HG03039 (cell line): ENCODE results near the gene RPL29.

Source experiments
- ATAC-seq: cut with Tn5 transposase; IDR thresholded peaks from one replicate; pipeline ENCODE4 v1.9.1; 2021; ENCODE audit warnings: mild to moderate bottlenecking, moderate library complexity; ENCODE audit not compliant: unreplicated experiment

RPL29 gene

DNA sequence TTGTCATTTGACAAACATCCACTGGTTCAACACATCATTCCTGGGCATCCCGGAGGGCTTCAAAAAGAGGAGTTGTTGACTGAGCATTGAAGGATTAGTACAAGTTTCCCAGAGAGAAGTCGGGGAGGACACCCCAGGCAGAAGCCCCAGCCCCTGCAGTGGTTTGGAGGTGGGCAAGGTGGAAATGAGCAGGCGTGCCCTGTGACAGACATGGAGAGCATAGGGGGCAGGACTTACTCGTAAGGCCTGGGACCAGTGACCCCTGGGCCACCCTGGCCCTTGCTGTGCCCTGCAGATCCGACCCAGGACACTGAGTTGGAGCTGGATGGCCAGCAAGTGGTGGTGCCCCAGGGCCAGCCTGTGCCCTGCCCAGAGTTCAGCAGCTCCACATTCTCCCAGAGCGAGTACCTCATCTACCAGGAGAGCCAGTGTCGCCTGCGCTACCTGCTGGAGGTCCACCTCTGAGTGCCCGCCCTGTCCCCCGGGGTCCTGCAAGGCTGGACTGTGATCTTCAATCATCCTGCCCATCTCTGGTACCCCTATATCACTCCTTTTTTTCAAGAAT, 47.6 kb downstream of the RPL29 start:
- ATAC-seq = no peak

DNA sequence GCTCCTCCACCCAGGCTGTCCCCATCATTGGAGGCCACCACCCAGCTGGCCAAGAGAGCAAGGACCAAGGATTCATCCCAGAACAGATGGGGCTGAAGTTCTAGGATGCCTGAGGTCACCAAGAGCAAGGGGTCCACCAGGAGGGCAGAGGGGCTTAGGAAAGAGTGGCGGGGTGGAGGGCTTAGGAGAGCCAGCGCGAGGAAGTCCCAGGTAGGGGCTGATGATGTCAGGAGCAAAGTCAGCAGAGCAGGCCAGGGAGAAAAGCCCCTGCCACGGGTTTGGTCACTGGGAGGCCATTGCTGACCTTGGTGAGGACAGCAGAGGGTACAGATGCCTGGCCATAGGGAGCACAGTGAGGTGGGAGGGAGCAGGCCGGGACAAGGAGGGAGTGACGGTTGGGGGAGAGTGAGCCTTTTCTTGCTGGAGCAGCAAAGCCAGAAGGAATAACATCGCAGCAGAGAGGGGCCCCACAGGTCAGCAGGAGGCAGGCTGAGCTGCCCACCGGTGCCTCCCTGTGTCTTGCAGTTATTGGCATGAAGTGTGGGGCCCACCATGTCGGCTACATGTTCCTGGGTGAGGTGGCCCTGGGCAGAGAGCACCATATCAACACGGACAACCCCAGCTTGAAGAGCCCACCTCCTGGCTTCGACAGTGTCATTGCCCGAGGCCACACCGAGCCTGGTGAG, 48.3 kb downstream of the RPL29 start:
- ATAC-seq = no peak

DNA sequence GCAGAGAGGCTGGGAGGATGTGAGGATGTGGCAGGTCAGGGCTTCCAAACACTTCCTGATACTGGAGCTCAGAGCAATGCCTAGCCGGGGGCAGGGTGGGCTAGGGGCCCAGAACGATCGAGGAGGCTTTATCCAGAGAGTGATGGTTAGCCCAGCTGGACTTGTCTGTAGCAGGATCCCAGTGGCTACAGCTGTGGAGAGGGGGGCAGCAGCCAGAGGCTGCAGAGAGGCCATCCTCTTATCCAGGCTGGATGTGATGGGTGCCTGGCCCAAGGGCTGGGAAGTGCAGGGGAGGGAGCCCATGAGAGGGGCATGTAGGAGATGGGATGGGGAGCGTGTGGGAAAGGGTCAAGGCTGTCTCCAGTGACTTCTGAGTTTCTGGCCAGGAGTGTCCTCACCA, 48.9 kb downstream of the RPL29 start:
- ATAC-seq = no peak

DNA sequence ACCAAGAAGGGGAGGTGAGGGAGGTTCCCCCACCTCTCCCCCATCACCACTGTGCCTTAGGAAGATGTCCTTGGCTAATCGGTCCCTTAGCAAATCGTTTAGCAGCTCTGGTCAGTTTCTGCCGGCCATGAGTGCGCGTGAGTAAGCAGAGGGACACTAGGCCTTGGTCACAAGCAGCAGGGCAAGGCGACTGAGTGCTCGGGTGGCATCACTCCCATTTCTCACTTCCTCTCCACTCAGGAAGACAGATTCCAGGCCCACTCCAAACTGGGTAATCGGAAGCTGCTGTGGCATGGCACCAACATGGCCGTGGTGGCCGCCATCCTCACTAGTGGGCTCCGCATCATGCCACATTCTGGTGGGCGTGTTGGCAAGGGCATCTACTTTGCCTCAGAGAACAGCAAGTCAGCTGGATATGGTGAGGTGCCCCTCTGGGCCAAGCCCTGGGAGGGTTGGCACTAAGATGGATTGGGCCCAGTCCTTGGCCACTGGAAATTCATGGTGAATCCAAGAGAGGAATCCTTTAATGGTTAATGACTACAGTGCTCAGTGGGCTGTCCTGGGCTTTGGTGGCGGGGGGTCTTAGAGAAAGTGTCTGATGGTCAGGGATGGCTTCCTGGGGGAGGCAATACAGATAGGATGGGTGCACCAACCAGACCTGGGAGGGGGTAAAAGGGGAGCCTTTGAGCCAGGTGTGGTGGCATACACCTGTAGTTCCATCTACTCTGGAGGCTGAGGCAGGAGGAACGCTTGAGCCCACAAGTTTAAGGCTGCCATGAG, 49.6 kb downstream of the RPL29 start:
- ATAC-seq = no peak

- no peak for ATAC-seq
Observed at GRCh38 chr3:51945031-51945840, 50.5 kb downstream of the RPL29 start.

GRCh38 chr3:51944451-51945021, 51.2 kb downstream of the RPL29 start:
- no peak for ATAC-seq
